HG03139 (cell line): ENCODE results near the gene GNB1L.
"Not testable (repeated sequence)": the region's sequence is repeated elsewhere in the genome, so short reads cannot be mapped to it uniquely, and the experiment has no call there.

Experiments used
- ATAC-seq: cut with Tn5 transposase; IDR thresholded peaks from one replicate; pipeline ENCODE4 v1.9.1; 2021; ENCODE audit not compliant: unreplicated experiment

Gene GNB1L

GRCh38 chr22:19846620-19847344 lies 7.9 kb downstream of the GNB1L start:
- ATAC-seq: no peak

DNA sequence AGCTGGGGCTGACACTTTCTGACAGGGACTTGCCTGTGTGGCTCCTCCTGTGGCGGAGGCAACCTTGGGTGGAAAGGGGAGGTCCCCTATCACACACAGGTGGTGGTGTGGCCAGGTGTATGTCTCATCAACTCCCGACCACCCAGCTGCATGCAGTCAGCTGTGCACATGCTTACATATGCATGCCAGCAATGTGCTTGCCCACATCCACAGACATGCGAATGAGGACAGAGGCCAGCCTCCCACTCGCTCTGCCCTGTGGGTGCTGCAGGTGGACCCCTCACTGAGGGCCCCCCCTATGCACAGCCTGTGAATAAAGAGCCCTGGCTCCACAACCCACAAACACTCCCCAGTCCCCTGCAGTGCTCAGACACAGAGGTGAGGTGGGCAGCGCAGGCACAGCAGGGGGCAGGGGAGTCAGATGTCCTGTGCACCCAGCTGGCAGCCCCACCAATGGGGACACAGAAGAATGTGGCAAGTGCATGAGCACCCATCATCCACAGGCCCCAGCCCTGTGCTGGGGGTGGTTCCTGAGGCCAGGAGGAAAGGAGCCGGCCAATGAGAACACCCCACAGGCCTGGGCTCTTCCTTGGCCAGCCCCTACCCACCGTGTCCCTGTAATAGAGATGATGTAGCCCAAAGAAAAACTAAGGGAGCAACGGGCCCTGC lies 9.5 kb downstream of the GNB1L start:
- no peak for ATAC-seq

- ATAC-seq: no peak
Measured at GRCh38 chr22:19844377-19845053, 10.2 kb downstream of the GNB1L start.

GRCh38 chr22:19843857-19844376 lies 10.8 kb downstream of the GNB1L start:
- ATAC-seq: no peak

GRCh38 chr22:19843107-19843856 lies 11.4 kb downstream of the GNB1L start:
- ATAC-seq: no peak

GRCh38 chr22:19842393-19843106 lies 12.1 kb downstream of the GNB1L start:
- no peak for ATAC-seq

DNA sequence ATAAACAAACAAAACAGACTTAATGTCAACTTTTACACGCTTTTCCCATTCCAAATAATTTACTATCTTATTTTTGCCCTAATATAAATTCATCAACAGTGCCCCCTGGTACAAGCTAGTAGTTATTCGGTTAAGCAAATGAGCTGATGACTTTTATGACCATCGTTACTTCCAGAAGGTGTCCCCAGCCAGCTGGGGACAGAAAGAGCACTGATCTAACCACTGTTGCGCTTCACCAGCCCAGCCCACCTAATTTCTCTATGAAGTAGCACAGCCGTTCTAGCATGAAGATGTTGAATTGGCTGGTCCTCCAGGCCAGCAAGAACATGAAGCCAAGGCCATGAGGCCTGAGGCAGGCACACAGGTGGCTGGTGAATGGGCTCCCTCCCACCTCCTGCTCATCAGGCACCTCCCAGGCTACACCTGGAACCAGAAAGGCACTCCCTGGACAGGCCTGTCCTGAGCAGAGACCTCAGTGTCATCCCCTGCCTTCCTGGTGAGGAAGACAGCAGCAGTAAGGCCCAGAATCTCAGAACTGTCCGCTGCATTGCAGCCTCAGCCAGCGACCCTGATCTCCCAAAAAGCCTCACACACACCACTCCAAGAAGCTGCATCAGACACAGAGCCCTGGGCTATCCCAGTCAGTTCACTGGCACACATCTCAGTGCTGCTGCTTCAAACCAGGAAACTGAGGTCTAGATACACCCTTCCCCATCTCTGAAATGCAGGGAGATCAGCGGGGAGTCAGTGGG lies 12.9 kb downstream of the GNB1L start:
- ATAC-seq: no peak

- no peak for ATAC-seq
Measured at GRCh38 chr22:19840955-19841640, 13.6 kb downstream of the GNB1L start.

- no peak for ATAC-seq
Measured at GRCh38 chr22:19840059-19840458, 14.6 kb downstream of the GNB1L start.

- no peak for ATAC-seq
Measured at GRCh38 chr22:19837915-19838314, 16.8 kb downstream of the GNB1L start.

- ATAC-seq: no peak
Measured at GRCh38 chr22:19836512-19836911, 18.2 kb downstream of the GNB1L start.

GRCh38 chr22:19834599-19834998 lies 20.1 kb downstream of the GNB1L start:
- ATAC-seq: no peak

GRCh38 chr22:19833327-19833726 lies 21.3 kb downstream of the GNB1L start:
- ATAC-seq: not testable (repeated sequence)

DNA sequence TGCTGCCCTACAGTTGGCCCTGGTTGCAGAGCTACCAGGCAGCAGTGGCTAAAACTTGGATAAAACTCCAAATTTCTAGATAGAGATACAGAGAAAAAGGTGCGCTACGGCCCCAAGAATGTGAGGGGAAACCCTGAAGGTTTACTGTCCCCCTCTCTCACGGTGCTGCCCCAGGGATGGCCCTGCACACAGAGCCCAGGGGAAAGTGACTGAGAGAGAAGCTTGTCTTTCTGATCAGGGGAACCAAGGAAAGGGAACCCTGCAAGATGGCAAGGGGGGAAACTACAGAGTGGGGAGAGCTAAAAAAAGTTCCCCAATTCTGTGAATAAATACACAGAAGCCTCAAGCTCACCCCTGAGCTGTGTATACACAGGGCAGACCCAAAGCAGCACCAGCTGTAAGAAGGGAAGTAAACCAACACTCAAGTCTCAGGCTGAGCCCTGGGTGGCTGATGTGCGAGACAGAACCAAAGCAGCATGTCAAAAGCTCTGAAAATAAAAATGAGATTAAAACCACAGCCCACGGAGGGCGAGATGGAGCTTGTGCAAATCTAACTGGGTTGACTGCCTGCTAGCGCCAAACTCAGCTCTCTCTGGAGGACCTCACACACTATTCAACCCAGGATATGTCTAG lies 22.1 kb downstream of the GNB1L start:
- ATAC-seq: no peak

DNA sequence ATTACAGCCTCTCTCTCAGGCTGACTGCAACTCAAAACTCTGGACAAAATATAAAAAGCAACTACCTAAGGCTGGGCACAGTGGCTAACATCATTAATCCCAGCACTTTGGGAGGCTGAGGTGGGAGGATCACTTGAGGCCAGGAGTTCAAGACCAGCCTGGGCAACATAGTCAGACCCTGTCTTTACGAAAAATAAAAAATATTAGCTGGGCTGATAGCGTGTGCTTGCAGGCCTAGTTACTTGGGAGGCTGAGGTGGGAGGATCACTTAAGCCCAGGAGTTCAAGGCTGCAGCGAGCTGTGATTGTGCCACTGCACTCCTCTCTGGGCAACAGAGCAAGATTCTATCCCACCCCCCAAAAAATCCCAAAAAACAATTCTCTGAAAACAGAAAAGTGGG lies 22.7 kb downstream of the GNB1L start:
- not testable (repeated sequence) for ATAC-seq

GRCh38 chr22:19831016-19831415 lies 23.7 kb downstream of the GNB1L start:
- ATAC-seq: no peak

DNA sequence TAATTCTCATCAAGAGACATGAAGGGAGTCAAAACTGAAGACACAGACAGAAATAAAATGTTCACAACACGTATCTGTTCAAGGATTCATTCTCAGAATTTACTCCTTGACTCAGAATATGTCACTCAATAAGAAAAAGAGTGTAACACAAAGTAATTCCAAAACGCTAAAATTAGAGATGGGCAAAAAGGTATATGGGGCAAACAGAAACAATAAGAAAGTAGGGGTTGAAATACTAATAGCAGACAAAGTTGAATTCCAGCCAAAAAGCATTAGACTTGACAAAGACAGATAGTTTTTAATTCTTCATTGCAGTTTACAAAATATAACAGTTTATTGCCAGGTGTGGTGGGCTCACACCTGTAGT lies 26.7 kb downstream of the GNB1L start:
- ATAC-seq: no peak

GRCh38 chr22:19827341-19828034 lies 27.2 kb downstream of the GNB1L start:
- ATAC-seq: no peak
